SK-N-SH treated with all-trans-retinoic acid at 6 μM for 48 hours (cell line): ENCODE measurements around the gene PER2.

Source experiments
- BACH2 ChIP-seq: fragments of 250-450 bp; sonication (Bioruptor Pico); IDR thresholded peaks from 2 replicates; pipeline ENCODE4 v1.9.0; 2021; ENCODE audit warnings: mild to moderate bottlenecking, borderline replicate concordance
- CSDC2 ChIP-seq: fragments of 250-450 bp; sonication (Bioruptor Pico); IDR thresholded peaks from 2 replicates; pipeline ENCODE4 v1.5.0; 2020; ENCODE audit warnings: mild to moderate bottlenecking, moderate library complexity
- ISL1 ChIP-seq: fragments of 250-450 bp; sonication (Bioruptor Pico); IDR thresholded peaks from 2 replicates; pipeline ENCODE4 v2.1.2; 2022; ENCODE audit warnings: mild to moderate bottlenecking, moderate library complexity
- OSR1 ChIP-seq: fragments of 250-450 bp; sonication (Bioruptor Pico); IDR thresholded peaks from 2 replicates; pipeline ENCODE4 v1.8.0; 2022; ENCODE audit warnings: moderate library complexity, mild to moderate bottlenecking, inconsistent platforms
- POU6F1 ChIP-seq: fragments of 250-450 bp; sonication (Bioruptor Pico); IDR thresholded peaks from 2 replicates; pipeline ENCODE4 v1.8.0; 2021; ENCODE audit warnings: low read depth, mild to moderate bottlenecking, moderate library complexity, borderline replicate concordance
- SNAI2 ChIP-seq: fragments of 250-450 bp; sonication (Bioruptor Pico); IDR thresholded peaks from 2 replicates; pipeline ENCODE4 v1.5.0; 2020; ENCODE audit warnings: mild to moderate bottlenecking, moderate library complexity
- TCF4 ChIP-seq: fragments of 250-450 bp; sonication (Bioruptor Pico); IDR thresholded peaks from 2 replicates; pipeline ENCODE4 v1.8.0; 2021; ENCODE audit warnings: mild to moderate bottlenecking, moderate library complexity, borderline replicate concordance
- ZC3H10 ChIP-seq: fragments of 250-450 bp; sonication (Bioruptor Pico); IDR thresholded peaks from 2 replicates; pipeline ENCODE4 v1.5.1; 2021; ENCODE audit warnings: mild to moderate bottlenecking, moderate library complexity
- ZFP3 ChIP-seq: fragments of 250-450 bp; sonication (Bioruptor Pico); IDR thresholded peaks from 2 replicates; pipeline ENCODE4 v1.5.0; 2020; ENCODE audit warnings: mild to moderate bottlenecking, moderate library complexity
- ZNF565 ChIP-seq: fragments of 450-650 bp; formaldehyde crosslinking; conservative IDR thresholded peaks from 2 replicates; pipeline ENCODE4 v1.5.0; 2020; ENCODE audit warnings: low read depth, mild to moderate bottlenecking, moderate library complexity
- ZNF8 ChIP-seq: fragments of 450-650 bp; formaldehyde crosslinking; IDR thresholded peaks from 2 replicates; pipeline ENCODE4 v1.5.0; 2020; ENCODE audit warnings: mild to moderate bottlenecking, moderate library complexity
- TF ChIP-seq, protein P1 (sequence below): fragments of 250-450 bp; sonication (Bioruptor Pico); IDR thresholded peaks from 2 replicates; pipeline ENCODE4 v1.5.1; 2020; ENCODE audit warnings: low read depth, mild to moderate bottlenecking, moderate library complexity

GRCh38 chr2:238336793-238337444, 48.5 kb upstream of the PER2 start:
- TF ChIP-seq SNAI2 (CRISPR knock-in tag) (no peak), ZFP3 (CRISPR knock-in tag) (no peak), BACH2 (CRISPR knock-in tag) (no peak), ZNF8 (CRISPR knock-in tag) (no peak), CSDC2 (CRISPR knock-in tag) (no peak), POU6F1 (CRISPR knock-in tag) (no peak), OSR1 (CRISPR knock-in tag) (no peak), ISL1 (no peak), TCF4 (CRISPR knock-in tag) (no peak), ZC3H10 (CRISPR knock-in tag) (no peak), ZNF565 (no peak)
- TF ChIP-seq, protein P1, sequence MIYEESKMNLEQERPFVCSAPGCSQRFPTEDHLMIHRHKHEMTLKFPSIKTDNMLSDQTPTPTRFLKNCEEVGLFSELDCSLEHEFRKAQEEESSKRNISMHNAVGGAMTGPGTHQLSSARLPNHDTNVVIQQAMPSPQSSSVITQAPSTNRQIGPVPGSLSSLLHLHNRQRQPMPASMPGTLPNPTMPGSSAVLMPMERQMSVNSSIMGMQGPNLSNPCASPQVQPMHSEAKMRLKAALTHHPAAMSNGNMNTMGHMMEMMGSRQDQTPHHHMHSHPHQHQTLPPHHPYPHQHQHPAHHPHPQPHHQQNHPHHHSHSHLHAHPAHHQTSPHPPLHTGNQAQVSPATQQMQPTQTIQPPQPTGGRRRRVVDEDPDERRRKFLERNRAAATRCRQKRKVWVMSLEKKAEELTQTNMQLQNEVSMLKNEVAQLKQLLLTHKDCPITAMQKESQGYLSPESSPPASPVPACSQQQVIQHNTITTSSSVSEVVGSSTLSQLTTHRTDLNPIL (CRISPR knock-in tag): no peak
